HCT116 (cell line): ENCODE data around the gene TMEM63A. TPM values are rescaled to one million over a fixed set of nuclear protein-coding genes. Genes with fewer than 3 reads are reported as not detected.
"Not testable (repeated sequence)": the region's sequence is repeated elsewhere in the genome, so short reads cannot be mapped to it uniquely, and the experiment has no call there.

Experiments
- ATAC-seq: fragments of 200-7000 bp; cut with Tn5 transposase; 2 replicates; pipeline ENCODE4 v1.9.1; 2020; ENCODE audit warnings: mild to moderate bottlenecking, moderate library complexity
- BruUV-seq: library from RNA; stranded (reverse); fragments of 400-500 nt; replicated peaks from 2 replicates; lab custom pipeline; 2021; lab: Mats Ljungman, UMichigan
- CTCF ChIA-PET: fragments of 300-600 bp; sonication (Branson Sonifier 250); formaldehyde crosslinking; loops from one replicate; lab custom pipeline; 2021; ENCODE audit warnings: antibody characterized with exemption; lab: Charles Lee
- POLR2A ChIA-PET: fragments of 300-600, 350-600 bp; sonication (Branson Sonifier 250); formaldehyde crosslinking; loops from one replicate; lab custom pipeline; 2021; ENCODE audit warnings: antibody characterized with exemption; lab: Charles Lee
- RAD21 ChIA-PET, 2 experiments: fragments of 300-600 bp; sonication (Branson Sonifier 250); formaldehyde crosslinking; loops; one replicate each; lab custom pipeline; 2023; ENCODE audit warnings: low total read pairs in 2 of 2; ENCODE audit not compliant: uncharacterized antibody in 2 of 2, unreplicated experiment in 2 of 2, low non-redundant PET in 1 of 2; lab: Charles Lee
- DNase-seq: peaks from one replicate; pipeline ENCODE4 v3.0.0-alpha.2; 2010; ENCODE audit warnings: low read depth, low spot score
- H2AFZ ChIP-seq: fragments of 200-600 bp; shearing (Covaris generic), sonication (generic); 2 replicates; pipeline ENCODE4 v1.6.1; 2017; ENCODE audit warnings: low read depth, mixed run types, mixed read lengths, antibody characterized with exemption, low read length; ENCODE audit not compliant: poor library complexity, severe bottlenecking
- H3K27ac ChIP-seq: 2 replicates; pipeline ENCODE4 v1.5.1; 2012; ENCODE audit warnings: low read depth, low read length
- H3K27me3 ChIP-seq: fragments of 200-600 bp; sonication (generic); 2 replicates; pipeline ENCODE4 v1.6.1; 2016; ENCODE audit warnings: mixed run types, low read length, mixed read lengths; ENCODE audit not compliant: insufficient read depth
- H3K36me3 ChIP-seq, 2 experiments: fragments of 200-500 bp in 1 of 2; fragments of 200-600 bp in 1 of 2; sonication (Bioruptor generic) in 1 of 2; sonication (generic) in 1 of 2; 2 replicates each; pipeline versions ENCODE4 v1.5.1 to v1.6.1; 2014 to 2016; ENCODE audit warnings: low read length in 2 of 2, inconsistent platforms in 1 of 2, mixed read lengths in 1 of 2, mixed run types in 1 of 2; ENCODE audit not compliant: insufficient read depth in 2 of 2, control insufficient read depth in 1 of 2
- H3K4me1 ChIP-seq, 2 experiments: fragments of 200-600 bp in 1 of 2; sonication (generic) in 1 of 2; 2 replicates each; pipeline versions ENCODE4 v1.5.1 to v1.6.1; 2012 to 2017; ENCODE audit warnings: low read length in 2 of 2, inconsistent platforms in 1 of 2, mild to moderate bottlenecking in 1 of 2, mixed read lengths in 1 of 2, mixed run types in 1 of 2, moderate library complexity in 1 of 2; ENCODE audit not compliant: insufficient read depth in 2 of 2, control insufficient read depth in 1 of 2
- H3K4me2 ChIP-seq: fragments of 200-600 bp; sonication (generic); 2 replicates; pipeline ENCODE4 v1.6.1; 2017; ENCODE audit warnings: mixed run types, low read length, mixed read lengths
- H3K4me3 ChIP-seq, 2 experiments: fragments of 200-600 bp in 1 of 2; sonication (generic) in 1 of 2; replicated peaks in 1 of 2; 2 replicates each; pipeline ENCODE4 v1.5.1; 2011 to 2016; ENCODE audit warnings: low read length in 2 of 2, control low read depth in 1 of 2, low read depth in 1 of 2, mild to moderate bottlenecking in 1 of 2, mixed read lengths in 1 of 2, mixed run types in 1 of 2
- H3K79me2 ChIP-seq: fragments of 200-600 bp; sonication (generic); 2 replicates; pipeline ENCODE4 v1.6.1; 2017; ENCODE audit warnings: mild to moderate bottlenecking, mixed run types, low read length, moderate library complexity, mixed read lengths; ENCODE audit not compliant: insufficient read depth
- H3K9ac ChIP-seq: fragments of 200-600 bp; sonication (generic); 2 replicates; pipeline ENCODE4 v1.6.1; 2016; ENCODE audit warnings: low read length, mixed read lengths
- H3K9me2 ChIP-seq: fragments of 200-600 bp; sonication (generic), shearing (Covaris generic); 2 replicates; pipeline ENCODE4 v1.6.1; 2017; ENCODE audit warnings: mixed run types, mild to moderate bottlenecking, moderate library complexity; ENCODE audit not compliant: insufficient read depth
- H3K9me3 ChIP-seq, 2 experiments: fragments of 200-500 bp in 1 of 2; fragments of 200-600 bp in 1 of 2; sonication (Bioruptor generic) in 1 of 2; sonication (generic) in 1 of 2; 2 replicates each; pipeline ENCODE4 v1.6.1; 2014 to 2017; ENCODE audit warnings: low read length in 2 of 2, mixed read lengths in 2 of 2, inconsistent platforms in 1 of 2, low read depth in 1 of 2, mild to moderate bottlenecking in 1 of 2, mixed run types in 1 of 2, moderate library complexity in 1 of 2; ENCODE audit not compliant: control insufficient read depth in 1 of 2, insufficient read depth in 1 of 2
- H4K20me1 ChIP-seq: fragments of 200-600 bp; sonication (generic), shearing (Covaris generic); 2 replicates; pipeline ENCODE4 v1.6.1; 2017; ENCODE audit warnings: mixed run types, mild to moderate bottlenecking, moderate library complexity; ENCODE audit not compliant: insufficient read depth
- EGR1 ChIP-seq: IDR thresholded peaks from 2 replicates; pipeline ENCODE4 v1.6.1; 2012; ENCODE audit warnings: low read depth
- ELF1 ChIP-seq: IDR thresholded peaks from 2 replicates; pipeline ENCODE4 v1.6.1; 2012; ENCODE audit warnings: low read depth, borderline replicate concordance
- EZH2 ChIP-seq: fragments of 200-600 bp; sonication (generic); IDR thresholded peaks from 2 replicates; pipeline ENCODE4 v1.6.1; 2017; ENCODE audit warnings: antibody characterized with exemption, mixed run types
- EZH2phosphoT487 ChIP-seq: fragments of 200-600 bp; IDR thresholded peaks from 2 replicates; pipeline ENCODE4 v1.6.1; 2018; ENCODE audit warnings: antibody characterized with exemption, borderline replicate concordance
- FOSL1 ChIP-seq: IDR thresholded peaks from 2 replicates; pipeline ENCODE4 v1.6.1; 2012; ENCODE audit warnings: low read depth
- POLR2A ChIP-seq: IDR thresholded peaks from 2 replicates; pipeline ENCODE4 v1.7.0; 2011; ENCODE audit warnings: borderline replicate concordance; ENCODE audit not compliant: insufficient read depth, insufficient read length; ENCODE audit errors: extremely low read depth
- RAD21 ChIP-seq: IDR thresholded peaks from 2 replicates; pipeline ENCODE4 v1.6.1; 2012; ENCODE audit warnings: low read depth, mild to moderate bottlenecking
- SIN3A ChIP-seq: IDR thresholded peaks from 2 replicates; pipeline ENCODE4 v1.6.1; 2012; ENCODE audit warnings: low read depth
- SRF ChIP-seq: IDR thresholded peaks from 2 replicates; pipeline ENCODE4 v1.6.1; 2012; ENCODE audit warnings: low read depth
- TCF7L2 ChIP-seq: IDR thresholded peaks from 2 replicates; pipeline ENCODE4 v1.7.0; 2011; ENCODE audit warnings: borderline replicate concordance, inconsistent platforms; ENCODE audit not compliant: insufficient read depth, insufficient read length; ENCODE audit errors: extremely low read depth
- YY1 ChIP-seq: IDR thresholded peaks from 2 replicates; pipeline ENCODE4 v1.6.1; 2011; ENCODE audit warnings: low read length, low read depth, moderate library complexity, mild to moderate bottlenecking; ENCODE audit not compliant: insufficient replicate concordance; ENCODE audit errors: extremely low read depth
- ZBTB33 ChIP-seq: IDR thresholded peaks from 2 replicates; pipeline ENCODE4 v1.6.1; 2011; ENCODE audit warnings: mild to moderate bottlenecking, low read length, moderate library complexity; ENCODE audit not compliant: insufficient replicate concordance; ENCODE audit errors: extremely low read depth
- ZFX ChIP-seq: fragments of 450-650 bp; IDR thresholded peaks from 2 replicates; pipeline ENCODE4 v1.6.1; 2017
- intact Hi-C: fragments of 100-400 bp; cut with micrococcal nuclease; formaldehyde crosslinking; loops from 2 replicates; pipeline ENCODE4 v1.10.0; 2022
- total RNA-seq: library from RNA; stranded (reverse); gene quantifications from one replicate; pipeline ENCODE4 v1.2.1, GENCODE V29; 2021; ENCODE audit not compliant: unreplicated experiment
- TF ChIP-seq, protein P1 (sequence below): IDR thresholded peaks from 2 replicates; pipeline ENCODE4 v1.6.1; 2012

The TMEM63A gene
- total RNA-seq, 1 experiment from 2014 or later: 24.4 TPM

- Histone ChIP-seq H3K9me3 (no peaks in the 10 kb centered on the region), H3K4me3 (no peak overlapping the region), H3K4me1 (peaks cover 36 to 41% of the 10 kb centered on the region in 2 experiments), H3K4me2 (no peak overlapping the region), H3K9me2 (no peaks in the 10 kb centered on the region), H3K9ac (no peak overlapping the region), H4K20me1 (no peaks in the 10 kb centered on the region), H3K79me2 (no peaks in the 10 kb centered on the region), H2AFZ (no peak overlapping the region), H3K27ac (no peak overlapping the region), H3K36me3 (no peaks in the 10 kb centered on the region), H3K27me3 (no peaks in the 10 kb centered on the region)
- ATAC-seq: no peak
- ChIA-PET POLR2A (no interaction called here), CTCF (interaction anchor here (0.5 to 2.2 kb wide), 2 partner anchors 171 to 341 kb away, joined by 3 to 6 read pairs; no protein-coding TSS in a partner anchor), RAD21 (no interaction called here)
- DNase-seq: no peak
- intact Hi-C loops: no loop called here
- no TSS peak for BruUV-seq
- TF ChIP-seq RAD21 (no peak), ZBTB33 (no peak), EGR1 (no peak), EZH2 (no peak), SIN3A (no peak), EZH2phosphoT487 (no peak), ELF1 (no peak), SRF (no peak), YY1 (no peak), ZFX (no peak), TCF7L2 (no peak), POLR2A (no peak), FOSL1 (no peak)
- TF ChIP-seq, protein P1, sequence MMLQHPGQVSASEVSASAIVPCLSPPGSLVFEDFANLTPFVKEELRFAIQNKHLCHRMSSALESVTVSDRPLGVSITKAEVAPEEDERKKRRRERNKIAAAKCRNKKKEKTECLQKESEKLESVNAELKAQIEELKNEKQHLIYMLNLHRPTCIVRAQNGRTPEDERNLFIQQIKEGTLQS: no peak
These were observed 66.5 kb downstream of the TMEM63A start for GRCh38 chr1:225815526-225816178.

- intact Hi-C loops, POLR2A ChIA-PET, H3K4me2 ChIP-seq: not testable (repeated sequence)
These were observed 67.1 kb downstream of the TMEM63A start for GRCh38 chr1:225815090-225815489.

More at GRCh38 chr1:225815090-225815489, 67.1 kb downstream of the TMEM63A start:
- H4K20me1 ChIP-seq, H3K9me2 ChIP-seq, H2AFZ ChIP-seq, ATAC-seq, H3K36me3 ChIP-seq, H3K9ac ChIP-seq, H3K4me3 ChIP-seq, H3K27ac ChIP-seq, H3K9me3 ChIP-seq, H3K27me3 ChIP-seq, RAD21 ChIA-PET, BruUV-seq, H3K79me2 ChIP-seq, DNase-seq: not testable (repeated sequence)
- CTCF ChIA-PET: interaction anchor here (2.2 kb wide), 1 partner anchor 341 kb away, joined by 6 read pairs; no protein-coding TSS in a partner anchor
- H3K4me1 ChIP-seq: peaks cover 36 to 42% of the 10 kb centered on the region in 2 experiments
